ENCODE results near the gene SMURF1.

DNA sequence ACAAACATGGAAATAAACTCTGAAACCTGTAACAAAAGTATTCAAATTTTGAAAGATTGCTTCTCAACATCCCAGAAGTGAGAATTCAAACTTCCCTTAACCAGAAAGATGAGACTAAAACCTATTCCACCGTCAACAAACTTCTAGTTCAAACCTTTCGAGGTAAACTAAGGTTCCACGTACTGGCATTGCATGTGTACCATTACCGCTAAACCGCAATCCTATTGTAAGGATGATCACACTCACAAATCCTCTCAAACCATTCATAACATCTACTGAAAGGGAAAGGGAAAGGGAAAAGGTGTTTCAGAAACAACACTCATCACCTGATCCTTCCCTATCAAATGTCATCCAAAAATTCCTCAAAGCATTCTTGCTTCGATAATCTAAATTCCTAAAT lies 3.1 kb downstream of the SMURF1 start:
- TF ChIP-seq, protein P1, sequence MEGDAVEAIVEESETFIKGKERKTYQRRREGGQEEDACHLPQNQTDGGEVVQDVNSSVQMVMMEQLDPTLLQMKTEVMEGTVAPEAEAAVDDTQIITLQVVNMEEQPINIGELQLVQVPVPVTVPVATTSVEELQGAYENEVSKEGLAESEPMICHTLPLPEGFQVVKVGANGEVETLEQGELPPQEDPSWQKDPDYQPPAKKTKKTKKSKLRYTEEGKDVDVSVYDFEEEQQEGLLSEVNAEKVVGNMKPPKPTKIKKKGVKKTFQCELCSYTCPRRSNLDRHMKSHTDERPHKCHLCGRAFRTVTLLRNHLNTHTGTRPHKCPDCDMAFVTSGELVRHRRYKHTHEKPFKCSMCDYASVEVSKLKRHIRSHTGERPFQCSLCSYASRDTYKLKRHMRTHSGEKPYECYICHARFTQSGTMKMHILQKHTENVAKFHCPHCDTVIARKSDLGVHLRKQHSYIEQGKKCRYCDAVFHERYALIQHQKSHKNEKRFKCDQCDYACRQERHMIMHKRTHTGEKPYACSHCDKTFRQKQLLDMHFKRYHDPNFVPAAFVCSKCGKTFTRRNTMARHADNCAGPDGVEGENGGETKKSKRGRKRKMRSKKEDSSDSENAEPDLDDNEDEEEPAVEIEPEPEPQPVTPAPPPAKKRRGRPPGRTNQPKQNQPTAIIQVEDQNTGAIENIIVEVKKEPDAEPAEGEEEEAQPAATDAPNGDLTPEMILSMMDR (IDR thresholded peaks at IDR 0.05), result no peak
- no peak for TF ChIP-seq POLR2A (IDR thresholded peaks at IDR 0.05)
